HepG2 (cell line): ENCODE results near the gene ZBTB37. TPM values are rescaled to one million over a fixed set of nuclear protein-coding genes. Genes with fewer than 3 reads are reported as not detected.

ENCODE experiments used
- ATAC-seq: fragments of 200-7000 bp; cut with Tn5 transposase; 3 replicates; pipeline ENCODE4 v1.9.1; 2020; ENCODE audit warnings: mild to moderate bottlenecking, moderate library complexity
- BruUV-seq: library from RNA; stranded (reverse); fragments of 400-500 nt; replicated peaks from 2 replicates; lab custom pipeline; 2021; lab: Mats Ljungman, UMichigan
- CTCF ChIA-PET: fragments of 300-600 bp; formaldehyde crosslinking; extraction: SDS; loops from one replicate; lab custom pipeline; 2021; ENCODE audit warnings: low total read pairs, inconsistent platforms, low intra/inter-chr PET ratio; lab: Yijun Ruan, JAX
- POLR2A ChIA-PET: fragments of 350-600 bp; sonication (Branson Sonifier 250); formaldehyde crosslinking; loops from one replicate; lab custom pipeline; 2020; ENCODE audit warnings: antibody characterized with exemption, inconsistent platforms; lab: Yijun Ruan, JAX
- DNase-seq: peaks from one replicate; pipeline ENCODE4 v3.0.0-alpha.2; 2015; ENCODE audit warnings: low spot score
- FAIRE-seq: peaks from 3 replicates; lab custom pipeline; 2011; peaks lifted over from hg19 to GRCh38; lab: Jason Lieb, UNC
- H2AFZ ChIP-seq: one replicate; pipeline ENCODE4 v1.6.1; 2011; ENCODE audit warnings: low read length, inconsistent platforms
- H3K27ac ChIP-seq: fragments of 300-600 bp; 3 replicates; pipeline ENCODE4 v1.8.0; 2011; ENCODE audit warnings: mixed run types, mild to moderate bottlenecking, mixed read lengths, low read length, inconsistent platforms; ENCODE audit not compliant: insufficient read depth; ENCODE audit errors: extremely low read length
- H3K27me3 ChIP-seq, 2 experiments: fragments of 200-600 bp in 1 of 2; 2 replicates in 1 of 2; 3 replicates in 1 of 2; pipeline versions ENCODE4 v1.6.0 to v1.8.0; 2011; ENCODE audit warnings: low read length in 2 of 2, mild to moderate bottlenecking in 2 of 2, moderate library complexity in 2 of 2, inconsistent platforms in 1 of 2; ENCODE audit not compliant: insufficient read depth in 2 of 2, control insufficient read depth in 1 of 2
- H3K36me3 ChIP-seq, 2 experiments: fragments of 200-600 bp in 1 of 2; replicated peaks in 1 of 2; 2 replicates in 1 of 2; 3 replicates in 1 of 2; pipeline versions ENCODE4 v1.5.1 to v1.8.0; 2011; ENCODE audit warnings: low read length in 2 of 2, inconsistent platforms in 1 of 2; ENCODE audit not compliant: insufficient read depth in 2 of 2, control insufficient read depth in 1 of 2
- H3K4me1 ChIP-seq: 2 replicates; pipeline ENCODE4 v1.5.1; 2012; ENCODE audit warnings: low read length, inconsistent platforms; ENCODE audit not compliant: insufficient read depth
- H3K4me2 ChIP-seq: 2 replicates; pipeline ENCODE4 v1.6.0; 2011; ENCODE audit warnings: low read depth, low read length, inconsistent platforms
- H3K4me3 ChIP-seq, 3 experiments: fragments of 200-600 bp in 1 of 3; sonication (generic), shearing (Covaris generic) in 1 of 3; replicated peaks in 1 of 3; 2 replicates each; pipeline ENCODE4 v1.5.1; 2011 to 2016; ENCODE audit warnings: low read length in 3 of 3, inconsistent platforms in 2 of 3, low read depth in 2 of 3, mild to moderate bottlenecking in 2 of 3, control low read depth in 1 of 3, mixed read lengths in 1 of 3; ENCODE audit not compliant: insufficient read depth in 1 of 3
- H3K79me2 ChIP-seq: one replicate; pipeline ENCODE4 v1.6.1; 2011; ENCODE audit warnings: low read length, inconsistent platforms; ENCODE audit not compliant: insufficient read depth
- H3K9ac ChIP-seq: 2 replicates; pipeline ENCODE4 v1.6.0; 2011; ENCODE audit warnings: mild to moderate bottlenecking, low read depth, low read length, inconsistent platforms; ENCODE audit not compliant: insufficient read depth
- H3K9me3 ChIP-seq: 2 replicates; pipeline ENCODE4 v1.5.1; 2012; ENCODE audit warnings: mild to moderate bottlenecking, low read length
- H4K20me1 ChIP-seq: 2 replicates; pipeline ENCODE4 v1.6.0; 2011; ENCODE audit warnings: inconsistent platforms, mild to moderate bottlenecking, low read length, moderate library complexity; ENCODE audit not compliant: insufficient read depth
- DPF2 ChIP-seq: sonication (generic); formaldehyde crosslinking; IDR thresholded peaks from 2 replicates; pipeline ENCODE4 v1.4.0; 2020; ENCODE audit warnings: mild to moderate bottlenecking, low read depth, missing genetic modification reagents, borderline replicate concordance
- NCOA2 ChIP-seq: sonication (generic); formaldehyde crosslinking; IDR thresholded peaks from 2 replicates; pipeline ENCODE4 v1.8.0; 2022; ENCODE audit warnings: inconsistent platforms
- SP2 ChIP-seq: sonication (generic); formaldehyde crosslinking; IDR thresholded peaks from 2 replicates; pipeline ENCODE4 v1.5.1; 2020; ENCODE audit warnings: mild to moderate bottlenecking, missing genetic modification reagents
- ZC3H13 ChIP-seq: sonication (generic); formaldehyde crosslinking; IDR thresholded peaks from 2 replicates; pipeline ENCODE4 v1.8.1; 2023; ENCODE audit warnings: mild to moderate bottlenecking, missing genetic modification reagents, moderate library complexity
- ZNF12 ChIP-seq: sonication (generic); formaldehyde crosslinking; IDR thresholded peaks from 2 replicates; pipeline ENCODE4 v1.5.0; 2020; ENCODE audit warnings: missing genetic modification reagents
- ZNF446 ChIP-seq: sonication (generic); formaldehyde crosslinking; IDR thresholded peaks from 2 replicates; pipeline ENCODE4 v1.5.0; 2020; ENCODE audit warnings: mild to moderate bottlenecking, missing genetic modification reagents
- ZNF546 ChIP-seq: sonication (generic); formaldehyde crosslinking; conservative IDR thresholded peaks from 2 replicates; pipeline ENCODE4 v1.8.1; 2023; ENCODE audit warnings: mild to moderate bottlenecking, missing genetic modification reagents
- ZNF746 ChIP-seq: sonication (generic); formaldehyde crosslinking; IDR thresholded peaks from 2 replicates; pipeline ENCODE4 v1.8.0; 2022; ENCODE audit warnings: mild to moderate bottlenecking, missing genetic modification reagents
- ZNF781 ChIP-seq: sonication (generic); formaldehyde crosslinking; IDR thresholded peaks from 2 replicates; pipeline ENCODE4 v1.5.1; 2020; ENCODE audit warnings: borderline replicate concordance, mild to moderate bottlenecking, missing genetic modification reagents; ENCODE audit errors: not compliant biosample characterization
- ZNF878 ChIP-seq: sonication (generic); formaldehyde crosslinking; IDR thresholded peaks from 2 replicates; pipeline ENCODE4 v1.8.1; 2023; ENCODE audit warnings: mild to moderate bottlenecking, missing genetic modification reagents, moderate library complexity
- WGBS: methylation state at CpG from one replicate; pipeline ENCODE4 v1.1.6; 2017; ENCODE audit warnings: low lambda C conversion rate; 5-methylcytosine and 5-hydroxymethylcytosine counted together
- in situ Hi-C: cut with HindIII; loops from 2 replicates; pipeline ENCODE4 v1.10.0; 2017; ENCODE audit warnings: low pct_unique_long_range_greater_than_20kb; ENCODE audit not compliant: extremely low pct_ligation_motif_present
- intact Hi-C: fragments of 100-400 bp; cut with micrococcal nuclease; formaldehyde crosslinking; loops from one replicate; pipeline ENCODE4 v1.10.0; 2022; ENCODE audit not compliant: unreplicated experiment
- polyA plus RNA-seq, 8 experiments: library from polyadenylated mRNA; depleted of rRNA in 3 of 8; stranded (reverse) in 7 of 8; unstranded in 1 of 8; fragments of >200 nt; fragmentation: Illumina TruSeq in 4 of 8; extraction: Trizol in 4 of 8; gene quantifications; 2 replicates each; pipeline versions ENCODE4 v1.2.1 to v1.2.3, GENCODE V29; 2011 to 2016; ENCODE audit warnings: low read depth in 4 of 8, missing spikeins in 1 of 8, mixed read lengths in 1 of 8; ENCODE audit not compliant: insufficient read depth in 1 of 8
- total RNA-seq, 5 experiments: library from RNA; depleted of rRNA; stranded (reverse); fragments of >200 nt; fragmentation: Illumina TruSeq; extraction: Trizol; gene quantifications; 2 replicates each; pipeline ENCODE4 v1.2.3, GENCODE V29; 2016; ENCODE audit warnings: low read depth in 1 of 5
- TF ChIP-seq, protein P1 (sequence below), 2 experiments: IDR thresholded peaks; 2 replicates each; pipeline ENCODE4 v1.6.1; 2011 to 2012; ENCODE audit warnings: low read length in 2 of 2, borderline replicate concordance in 1 of 2, low read depth in 1 of 2, mild to moderate bottlenecking in 1 of 2, moderate library complexity in 1 of 2
- TF ChIP-seq, protein P2 (sequence below): sonication (generic); formaldehyde crosslinking; IDR thresholded peaks from 2 replicates; pipeline ENCODE4 v1.8.0; 2022; ENCODE audit warnings: missing genetic modification reagents, mild to moderate bottlenecking, borderline replicate concordance
- TF ChIP-seq, protein P3 (sequence below): sonication (generic); formaldehyde crosslinking; IDR thresholded peaks from 2 replicates; pipeline ENCODE4 v1.8.1; 2023; ENCODE audit warnings: mild to moderate bottlenecking, moderate library complexity, missing genetic modification reagents

Gene ZBTB37
- total and polyA plus RNA-seq, 2 of the 13 experiments (the other 11 are each of a cell fraction or from before 2014, with no cell fraction given): 2.6 to 7.7 TPM

GRCh38 chr1:173827611-173828010 is 40.6 kb upstream of the ZBTB37 start:
- no peak for FAIRE-seq
- CTCF ChIA-PET: no interaction called here

More at GRCh38 chr1:173827611-173828010, 40.6 kb upstream of the ZBTB37 start:
- no peaks in the 10 kb centered on the region for H3K9me3 ChIP-seq
- H3K27me3 ChIP-seq: no peaks in the 10 kb centered on the region; a peak in 1 of 5 replicates
- POLR2A ChIA-PET: no interaction called here
- H3K36me3 ChIP-seq: peaks cover 0 to 5% of the 10 kb centered on the region in 2 experiments; a peak in 2 of 5 replicates
- peaks cover 17% of the 10 kb centered on the region for H3K79me2 ChIP-seq
- TF ChIP-seq, protein P1, sequence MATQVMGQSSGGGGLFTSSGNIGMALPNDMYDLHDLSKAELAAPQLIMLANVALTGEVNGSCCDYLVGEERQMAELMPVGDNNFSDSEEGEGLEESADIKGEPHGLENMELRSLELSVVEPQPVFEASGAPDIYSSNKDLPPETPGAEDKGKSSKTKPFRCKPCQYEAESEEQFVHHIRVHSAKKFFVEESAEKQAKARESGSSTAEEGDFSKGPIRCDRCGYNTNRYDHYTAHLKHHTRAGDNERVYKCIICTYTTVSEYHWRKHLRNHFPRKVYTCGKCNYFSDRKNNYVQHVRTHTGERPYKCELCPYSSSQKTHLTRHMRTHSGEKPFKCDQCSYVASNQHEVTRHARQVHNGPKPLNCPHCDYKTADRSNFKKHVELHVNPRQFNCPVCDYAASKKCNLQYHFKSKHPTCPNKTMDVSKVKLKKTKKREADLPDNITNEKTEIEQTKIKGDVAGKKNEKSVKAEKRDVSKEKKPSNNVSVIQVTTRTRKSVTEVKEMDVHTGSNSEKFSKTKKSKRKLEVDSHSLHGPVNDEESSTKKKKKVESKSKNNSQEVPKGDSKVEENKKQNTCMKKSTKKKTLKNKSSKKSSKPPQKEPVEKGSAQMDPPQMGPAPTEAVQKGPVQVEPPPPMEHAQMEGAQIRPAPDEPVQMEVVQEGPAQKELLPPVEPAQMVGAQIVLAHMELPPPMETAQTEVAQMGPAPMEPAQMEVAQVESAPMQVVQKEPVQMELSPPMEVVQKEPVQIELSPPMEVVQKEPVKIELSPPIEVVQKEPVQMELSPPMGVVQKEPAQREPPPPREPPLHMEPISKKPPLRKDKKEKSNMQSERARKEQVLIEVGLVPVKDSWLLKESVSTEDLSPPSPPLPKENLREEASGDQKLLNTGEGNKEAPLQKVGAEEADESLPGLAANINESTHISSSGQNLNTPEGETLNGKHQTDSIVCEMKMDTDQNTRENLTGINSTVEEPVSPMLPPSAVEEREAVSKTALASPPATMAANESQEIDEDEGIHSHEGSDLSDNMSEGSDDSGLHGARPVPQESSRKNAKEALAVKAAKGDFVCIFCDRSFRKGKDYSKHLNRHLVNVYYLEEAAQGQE (IDR thresholded peaks at IDR 0.05; ENCODE audit: borderline replicate concordance in 1 of 2, low read depth in 1 of 2, low read length in 2 of 2): no peak
- TF ChIP-seq ZNF12 (CRISPR knock-in tag) (no peak), ZNF878 (CRISPR knock-in tag) (no peak), ZC3H13 (CRISPR knock-in tag) (no peak), DPF2 (no peak), ZNF446 (CRISPR knock-in tag) (no peak), ZNF781 (CRISPR knock-in tag) (no peak), SP2 (CRISPR knock-in tag) (no peak), ZNF546 (CRISPR knock-in tag) (no peak), ZNF746 (CRISPR knock-in tag) (no peak), NCOA2 (CRISPR knock-in tag) (no peak)
- TF ChIP-seq, protein P2, sequence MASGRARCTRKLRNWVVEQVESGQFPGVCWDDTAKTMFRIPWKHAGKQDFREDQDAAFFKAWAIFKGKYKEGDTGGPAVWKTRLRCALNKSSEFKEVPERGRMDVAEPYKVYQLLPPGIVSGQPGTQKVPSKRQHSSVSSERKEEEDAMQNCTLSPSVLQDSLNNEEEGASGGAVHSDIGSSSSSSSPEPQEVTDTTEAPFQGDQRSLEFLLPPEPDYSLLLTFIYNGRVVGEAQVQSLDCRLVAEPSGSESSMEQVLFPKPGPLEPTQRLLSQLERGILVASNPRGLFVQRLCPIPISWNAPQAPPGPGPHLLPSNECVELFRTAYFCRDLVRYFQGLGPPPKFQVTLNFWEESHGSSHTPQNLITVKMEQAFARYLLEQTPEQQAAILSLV (CRISPR knock-in tag): no peak
- TF ChIP-seq, protein P3, sequence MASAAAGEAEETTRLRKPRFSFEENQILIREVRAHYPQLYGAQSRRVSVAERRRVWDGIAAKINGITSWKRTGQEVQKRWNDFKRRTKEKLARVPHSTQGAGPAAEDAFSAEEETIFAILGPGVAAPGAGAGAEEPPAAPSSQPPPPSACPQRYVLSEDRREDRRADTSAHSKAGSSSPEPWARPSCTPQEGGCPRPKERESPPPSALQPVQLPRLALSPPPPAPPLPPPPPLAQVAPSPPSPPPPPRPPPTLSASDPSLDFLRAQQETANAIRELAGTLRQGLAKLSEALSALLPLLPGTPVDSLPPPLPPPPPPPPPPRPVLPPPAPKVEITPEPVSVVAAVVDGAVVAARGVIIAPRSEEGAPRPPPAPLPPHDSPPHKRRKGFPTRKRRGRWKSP (CRISPR knock-in tag): no peak
- no peak overlapping the region; the same call in 1 of the 2 replicates for H3K4me2 ChIP-seq
- BruUV-seq: no TSS peak
- H3K27ac ChIP-seq: no peak overlapping the region
- H3K4me1 ChIP-seq: peaks cover 25% of the 10 kb centered on the region
- in situ Hi-C loops: loop anchor here (10.0 to 25.0 kb wide), 2 partner anchors 113 to 1090 kb away; partner anchors contain the start of gene KLHL20
- ATAC-seq (no peak), DNase-seq (no peak)
- no peak overlapping the region for H3K4me3 ChIP-seq
- H3K9ac ChIP-seq: no peak overlapping the region
- intact Hi-C loops: loop anchor here (10.0 kb wide), 1 partner anchor 1083 kb away; no protein-coding TSS in a partner anchor
- H2AFZ ChIP-seq: no peak overlapping the region
- whole genome bisulfite sequencing: 95% methylated on average over 2 of the region's 2 CpGs
- H4K20me1 ChIP-seq: no peaks in the 10 kb centered on the region
